Fibroblast of pulmonary artery (primary cell): Measurements from ENCODE around the gene TUBGCP6.

Experiments
- DNase-seq: peaks from one replicate; pipeline ENCODE4 v3.0.0-alpha.2; 2010; ENCODE audit warnings: low read depth
- H3K4me3 ChIP-seq: replicated peaks from 2 replicates; pipeline ENCODE4 v1.5.1; 2011; ENCODE audit warnings: low read depth, mild to moderate bottlenecking, control low read depth, low read length, moderate library complexity
- TF ChIP-seq, protein P1 (sequence below): IDR thresholded peaks from 2 replicates; pipeline ENCODE4 v1.5.1; 2011; ENCODE audit warnings: mild to moderate bottlenecking, control low read depth, low read length, inconsistent platforms; ENCODE audit errors: missing control alignments

Gene TUBGCP6

DNA sequence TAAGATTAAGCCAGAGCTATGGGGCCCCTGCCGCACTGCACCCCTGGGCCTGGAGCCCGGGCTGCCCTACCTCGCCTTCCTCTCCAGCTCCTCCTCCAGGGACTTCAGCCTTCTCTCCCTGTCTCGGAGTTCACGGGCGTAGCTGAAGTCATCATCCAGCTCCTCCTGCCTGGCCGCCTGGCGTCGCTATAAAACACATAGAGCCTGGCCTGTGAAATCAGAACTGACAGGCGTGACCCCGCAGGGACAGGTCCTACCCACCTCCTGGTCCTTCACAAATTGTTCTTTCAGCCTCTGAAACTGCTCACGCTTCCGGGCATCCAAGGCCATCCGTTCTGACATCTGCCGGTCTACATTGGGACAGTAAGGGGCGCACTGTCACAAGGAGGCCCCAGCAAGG, 20.8 kb downstream of the TUBGCP6 start:
- TF ChIP-seq, protein P1, sequence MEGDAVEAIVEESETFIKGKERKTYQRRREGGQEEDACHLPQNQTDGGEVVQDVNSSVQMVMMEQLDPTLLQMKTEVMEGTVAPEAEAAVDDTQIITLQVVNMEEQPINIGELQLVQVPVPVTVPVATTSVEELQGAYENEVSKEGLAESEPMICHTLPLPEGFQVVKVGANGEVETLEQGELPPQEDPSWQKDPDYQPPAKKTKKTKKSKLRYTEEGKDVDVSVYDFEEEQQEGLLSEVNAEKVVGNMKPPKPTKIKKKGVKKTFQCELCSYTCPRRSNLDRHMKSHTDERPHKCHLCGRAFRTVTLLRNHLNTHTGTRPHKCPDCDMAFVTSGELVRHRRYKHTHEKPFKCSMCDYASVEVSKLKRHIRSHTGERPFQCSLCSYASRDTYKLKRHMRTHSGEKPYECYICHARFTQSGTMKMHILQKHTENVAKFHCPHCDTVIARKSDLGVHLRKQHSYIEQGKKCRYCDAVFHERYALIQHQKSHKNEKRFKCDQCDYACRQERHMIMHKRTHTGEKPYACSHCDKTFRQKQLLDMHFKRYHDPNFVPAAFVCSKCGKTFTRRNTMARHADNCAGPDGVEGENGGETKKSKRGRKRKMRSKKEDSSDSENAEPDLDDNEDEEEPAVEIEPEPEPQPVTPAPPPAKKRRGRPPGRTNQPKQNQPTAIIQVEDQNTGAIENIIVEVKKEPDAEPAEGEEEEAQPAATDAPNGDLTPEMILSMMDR = no peak
- no peak for DNase-seq
- H3K4me3 ChIP-seq = no peak overlapping the region

DNA sequence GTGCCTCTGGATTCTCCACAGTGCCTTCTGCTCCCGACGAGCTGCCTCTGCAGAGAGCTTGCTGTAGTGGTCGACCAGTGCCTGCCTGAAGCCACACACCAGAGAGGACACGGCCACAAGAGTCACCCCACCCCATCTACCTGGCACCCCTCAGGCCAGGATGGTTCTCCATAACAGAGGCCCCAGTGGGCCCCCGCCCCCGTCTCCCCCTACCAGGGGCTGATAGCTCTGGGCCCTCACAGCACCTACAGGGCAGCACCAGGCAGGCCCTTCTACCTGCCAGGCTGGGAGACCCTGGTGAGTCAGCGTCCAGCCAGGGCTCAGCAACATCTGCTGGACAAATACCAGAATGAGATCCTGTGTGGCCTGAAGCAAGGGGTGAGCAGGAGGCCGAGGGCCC, 22.3 kb downstream of the TUBGCP6 start:
- H3K4me3 ChIP-seq = no peak overlapping the region
- TF ChIP-seq, protein P1 = no peak
- DNase-seq = no peak

DNA sequence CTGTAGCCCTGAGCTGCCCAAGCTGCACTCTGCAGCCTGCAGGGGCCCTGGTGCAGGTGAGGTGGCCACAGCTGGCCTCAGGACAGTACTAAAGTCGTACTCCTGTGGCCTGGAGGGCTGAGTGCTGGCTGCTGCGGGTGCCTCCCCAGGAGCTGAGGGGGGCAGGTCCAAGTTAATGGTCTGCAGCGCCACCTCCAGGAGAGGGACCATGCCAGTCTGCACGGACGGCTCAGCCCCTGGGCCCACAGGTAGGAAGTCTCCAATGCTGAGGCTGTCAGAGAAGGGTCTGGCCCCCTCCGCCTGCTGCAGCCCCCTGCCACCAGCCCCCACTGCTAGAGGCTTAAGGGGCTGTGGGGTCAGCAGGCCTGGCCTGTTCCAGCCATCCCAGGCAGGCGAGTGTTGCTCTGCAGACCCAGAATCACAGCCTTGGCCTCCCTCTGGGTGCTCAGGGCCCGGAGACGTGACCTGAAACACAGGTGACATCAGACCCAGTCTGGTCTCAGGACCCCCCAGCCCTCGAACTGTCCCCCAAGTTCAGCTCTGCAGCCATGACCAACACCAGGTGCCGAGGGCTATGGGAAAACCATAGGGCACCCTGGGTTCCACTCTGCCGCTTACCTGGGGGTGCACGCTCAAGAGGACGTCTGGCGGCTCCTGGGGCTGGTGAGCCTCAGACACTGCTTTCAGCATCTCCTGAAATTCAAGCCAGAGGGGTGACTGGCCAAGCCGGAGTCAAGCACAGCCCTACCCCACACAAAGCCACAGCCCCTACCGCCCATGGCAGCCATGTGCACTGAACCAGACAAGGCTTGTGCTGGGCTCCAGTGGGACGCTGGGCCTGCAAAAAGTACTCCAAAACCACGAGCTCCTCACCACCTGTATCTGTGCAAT, 23.2 kb downstream of the TUBGCP6 start:
- TF ChIP-seq, protein P1 = no peak
- DNase-seq = no peak
- H3K4me3 ChIP-seq = no peak overlapping the region

DNA sequence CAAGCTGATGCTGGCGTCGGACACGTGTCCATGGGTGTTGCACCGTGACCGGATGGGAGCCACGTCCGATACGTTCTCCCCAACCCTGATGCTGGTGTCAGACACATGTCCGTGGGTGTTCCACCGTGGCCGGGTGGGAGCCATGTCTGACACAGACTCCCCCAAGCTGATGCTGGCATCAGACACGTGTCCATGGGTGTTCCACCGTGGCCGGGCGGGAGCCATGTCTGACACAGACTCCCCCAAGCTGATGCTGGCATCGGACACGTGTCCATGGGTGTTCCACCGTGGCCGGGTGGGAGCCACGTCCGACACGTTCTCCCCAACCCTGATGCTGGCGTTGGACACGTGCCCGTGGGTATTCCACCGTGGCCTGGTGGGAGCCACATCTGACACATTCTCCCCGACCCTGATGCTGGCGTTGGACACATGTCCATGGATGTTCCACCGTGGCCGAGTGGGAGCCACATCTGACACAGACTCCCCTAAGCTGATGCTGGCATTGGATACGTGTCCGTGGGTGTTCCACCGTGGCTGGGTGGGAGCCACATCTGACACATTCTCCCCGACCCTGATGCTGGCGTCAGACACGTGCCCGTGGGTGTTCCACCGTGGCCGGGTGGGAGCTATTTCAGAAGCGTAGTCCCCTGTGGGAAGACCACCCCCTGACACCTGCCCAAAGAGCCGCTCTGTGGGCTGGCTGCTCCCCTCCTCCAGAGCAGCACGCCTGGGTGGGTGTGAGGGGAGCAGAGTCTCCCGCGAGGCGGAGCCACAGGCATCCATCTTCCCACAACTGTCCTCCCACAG, 24.0 kb downstream of the TUBGCP6 start:
- TF ChIP-seq, protein P1 = no peak
- no peak for DNase-seq
- H3K4me3 ChIP-seq = no peak overlapping the region

DNA sequence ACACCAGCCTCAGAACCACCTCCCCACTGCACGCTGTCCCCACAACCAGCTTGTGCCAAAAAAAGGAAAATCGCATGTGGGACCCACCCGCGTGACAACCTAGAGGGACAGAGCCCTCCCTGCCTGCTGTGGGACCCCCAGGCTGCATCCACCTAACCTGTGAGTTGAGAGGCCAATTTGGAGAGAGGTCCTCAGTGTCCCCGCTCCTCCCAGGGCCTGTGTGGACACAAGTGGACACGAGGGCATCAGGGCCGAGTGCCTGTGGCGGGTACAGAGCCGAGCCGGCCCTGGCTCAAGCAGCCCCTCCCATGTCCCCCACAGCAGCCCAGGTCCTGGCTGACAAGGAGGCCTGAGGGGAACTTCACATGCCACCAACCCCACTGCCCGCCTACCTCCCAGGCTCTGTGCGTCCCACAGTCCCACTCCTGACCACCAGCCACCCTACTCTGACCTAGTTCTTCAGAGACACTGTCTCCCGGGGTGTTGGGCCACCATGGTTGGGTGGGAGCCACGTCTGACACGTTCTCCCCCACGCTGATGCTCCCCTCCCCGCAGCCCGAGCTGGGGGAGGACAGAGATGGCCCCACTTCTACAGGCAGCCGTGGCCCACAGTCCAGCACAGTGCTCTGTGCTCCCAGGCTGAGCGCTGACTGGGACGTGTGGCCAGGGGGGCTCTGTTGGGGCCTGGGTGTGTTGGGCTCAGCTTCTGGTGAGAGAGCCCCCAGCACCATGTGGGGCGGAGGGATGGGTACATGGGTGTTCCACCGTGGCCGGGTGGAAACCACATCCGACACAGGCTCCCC, 24.8 kb downstream of the TUBGCP6 start:
- TF ChIP-seq, protein P1 = no peak
- no peak for DNase-seq
- no peak overlapping the region for H3K4me3 ChIP-seq

DNA sequence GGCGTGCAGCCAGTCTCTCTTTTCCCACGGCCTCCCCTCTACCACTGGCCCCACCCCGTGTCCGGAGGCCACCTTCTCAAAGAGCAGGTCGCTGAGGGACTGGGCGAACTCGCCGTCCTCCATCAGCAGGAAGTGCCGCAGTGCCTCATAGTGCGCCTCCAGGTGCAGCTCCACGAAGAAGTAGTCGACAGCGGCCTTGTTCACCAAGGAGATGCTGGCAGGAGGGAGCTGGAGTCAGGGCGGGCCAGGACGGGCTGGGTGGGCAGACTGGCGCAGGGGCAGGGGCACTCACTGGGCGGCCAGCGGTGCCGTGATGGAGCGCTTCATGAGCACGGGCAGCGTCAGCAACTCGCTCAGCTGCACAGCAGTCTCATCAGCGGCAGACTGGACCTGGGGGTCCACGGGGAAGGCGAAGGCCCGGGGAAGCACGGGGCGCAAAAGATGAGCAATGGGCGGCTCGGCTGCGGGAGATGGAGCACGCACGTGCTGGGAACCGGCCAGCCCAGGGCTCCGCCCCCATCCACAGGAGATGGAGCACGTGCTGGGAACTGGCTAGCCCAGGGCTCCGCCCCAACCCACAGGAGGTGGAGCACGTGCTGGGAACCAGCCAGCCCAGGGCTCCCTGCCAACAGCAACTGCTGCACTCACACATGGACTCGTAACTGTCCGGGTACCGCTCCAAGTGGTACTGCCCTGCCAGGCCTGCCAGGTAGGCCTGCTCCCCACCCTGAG, 25.7 kb downstream of the TUBGCP6 start:
- DNase-seq = peak; percentile 82
- no peak overlapping the region for H3K4me3 ChIP-seq
- TF ChIP-seq, protein P1 = no peak
